Neural progenitor cell (in vitro differentiated cells): ENCODE results near the gene FRYL. TPM values are rescaled to one million over a fixed set of nuclear protein-coding genes. Genes with fewer than 3 reads are reported as not detected.

Experiments
- DNase-seq: peaks from one replicate; pipeline ENCODE4 v3.0.0-alpha.2; 2016; ENCODE audit warnings: low spot score
- H2AFZ ChIP-seq: fragments of 200-600 bp; sonication (generic); replicated peaks from 2 replicates; pipeline ENCODE4 v1.6.1; 2016; ENCODE audit warnings: antibody characterized with exemption
- H3F3A ChIP-seq: fragments of 200-600 bp; sonication (generic); 2 replicates; pipeline ENCODE4 v1.6.1; 2016; ENCODE audit warnings: antibody characterized with exemption, low read depth
- H3K27ac ChIP-seq: fragments of 200-600 bp; sonication (generic); 2 replicates; pipeline ENCODE4 v1.5.1; 2016; ENCODE audit warnings: mild to moderate bottlenecking
- H3K27me3 ChIP-seq: fragments of 200-600 bp; sonication (generic); 2 replicates; pipeline ENCODE4 v1.6.1; 2016; ENCODE audit warnings: mild to moderate bottlenecking, moderate library complexity
- H3K36me3 ChIP-seq: fragments of 200-600 bp; sonication (generic); 2 replicates; pipeline ENCODE4 v1.5.1; 2016
- H3K4me1 ChIP-seq: fragments of 200-600 bp; sonication (generic); 2 replicates; pipeline ENCODE4 v1.6.1; 2016; ENCODE audit warnings: mixed run types
- H3K4me2 ChIP-seq: fragments of 200-600 bp; sonication (generic); 2 replicates; pipeline ENCODE4 v1.6.1; 2016
- H3K4me3 ChIP-seq: fragments of 200-600 bp; sonication (generic); 2 replicates; pipeline ENCODE4 v1.5.1; 2016
- H3K79me2 ChIP-seq: fragments of 200-600 bp; sonication (generic); 2 replicates; pipeline ENCODE4 v1.6.1; 2016; ENCODE audit warnings: low read depth
- H3K9ac ChIP-seq: fragments of 200-600 bp; sonication (generic); 2 replicates; pipeline ENCODE4 v1.6.1; 2016
- H3K9me3 ChIP-seq: fragments of 200-600 bp; sonication (generic); 2 replicates; pipeline ENCODE4 v1.5.1; 2016; ENCODE audit warnings: low read depth
- H4K20me1 ChIP-seq: fragments of 200-600 bp; sonication (generic); 2 replicates; pipeline ENCODE4 v1.6.1; 2016; ENCODE audit warnings: low read depth
- H3K27ac Mint-ChIP-seq: 3 replicates; pipeline ENCODE4 v1.8.0; 2021; ENCODE audit warnings: mixed read lengths
- H3K27me3 Mint-ChIP-seq: 2 replicates; pipeline ENCODE4 v1.8.0; 2022; ENCODE audit warnings: low read depth, mild to moderate bottlenecking, inconsistent platforms, moderate library complexity, mixed read lengths; ENCODE audit not compliant: insufficient read depth
- H3K36me3 Mint-ChIP-seq: 3 replicates; pipeline ENCODE4 v1.8.0; 2021; ENCODE audit warnings: mixed read lengths
- H3K4me1 Mint-ChIP-seq: 3 replicates; pipeline ENCODE4 v1.8.0; 2021; ENCODE audit warnings: mixed read lengths
- H3K4me3 Mint-ChIP-seq: 3 replicates; pipeline ENCODE4 v1.8.0; 2021; ENCODE audit warnings: mild to moderate bottlenecking, moderate library complexity, mixed read lengths
- H3K9me3 Mint-ChIP-seq: 3 replicates; pipeline ENCODE4 v1.8.0; 2020; ENCODE audit warnings: mixed read lengths
- EZH2 ChIP-seq: fragments of 200-600 bp; sonication (generic); IDR thresholded peaks from 2 replicates; pipeline ENCODE4 v1.6.1; 2017; ENCODE audit warnings: antibody characterized with exemption, mild to moderate bottlenecking, moderate library complexity
- EZH2phosphoT487 ChIP-seq: fragments of 200-600 bp; sonication (generic); IDR thresholded peaks from 2 replicates; pipeline ENCODE4 v1.6.1; 2017; ENCODE audit warnings: antibody characterized with exemption
- total RNA-seq: library from RNA; depleted of rRNA; stranded (reverse); fragments of >200 nt; gene quantifications from 2 replicates; pipeline ENCODE4 v1.2.3, GENCODE V29; 2015; ENCODE audit warnings: low replicate concordance
- TF ChIP-seq, protein P1 (sequence below): fragments of 200-600 bp; sonication (generic); IDR thresholded peaks from 2 replicates; pipeline ENCODE4 v1.5.1; 2017; ENCODE audit warnings: antibody characterized with exemption, mild to moderate bottlenecking

FRYL gene
- total RNA-seq, 1 donor from 2014 or later, result 70.5 TPM

DNA sequence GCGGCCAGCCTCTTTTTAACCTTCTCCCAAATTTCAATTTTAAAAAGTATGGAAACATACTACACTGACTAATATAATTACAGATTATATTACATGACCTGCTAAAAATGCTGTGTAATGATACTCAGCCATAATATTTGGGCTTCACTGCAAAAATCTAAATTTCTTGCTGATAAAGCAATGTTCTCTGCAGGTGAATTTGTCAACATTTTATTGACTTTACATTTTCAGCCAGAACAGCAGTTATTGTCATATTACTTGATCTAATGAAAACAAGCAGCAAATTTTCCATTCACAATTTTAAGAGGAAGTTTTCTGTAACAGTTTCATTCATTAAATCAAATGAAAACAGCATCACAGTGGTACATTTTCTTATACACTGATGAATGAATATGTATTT is 91.1 kb downstream of the FRYL start:
- H3K36me3 ChIP-seq, result no peaks in the 10 kb centered on the region
- H3K4me1 Mint-ChIP-seq, result peaks cover 23% of the 10 kb centered on the region
- H3F3A ChIP-seq, result peaks cover 5% of the 10 kb centered on the region
- H3K9me3 ChIP-seq, result no peaks in the 10 kb centered on the region
- no peaks in the 10 kb centered on the region for H3K9me3 Mint-ChIP-seq
- H3K27ac ChIP-seq, result no peak overlapping the region
- H3K9ac ChIP-seq, result no peak overlapping the region
- peaks cover 82% of the 10 kb centered on the region for H3K79me2 ChIP-seq
- H3K4me1 ChIP-seq, result peaks cover 20% of the 10 kb centered on the region
- no peaks in the 10 kb centered on the region for H3K27me3 Mint-ChIP-seq
- H3K27me3 ChIP-seq, result no peaks in the 10 kb centered on the region
- no peak overlapping the region for H2AFZ ChIP-seq
- H3K4me2 ChIP-seq, result no peak overlapping the region
- DNase-seq, result no peak
- no peak overlapping the region for H3K4me3 ChIP-seq
- H3K4me3 Mint-ChIP-seq, result no peak overlapping the region
- peaks cover 2% of the 10 kb centered on the region for H3K36me3 Mint-ChIP-seq
- H3K27ac Mint-ChIP-seq, result no peak overlapping the region
- TF ChIP-seq EZH2 (no peak), EZH2phosphoT487 (no peak)
- TF ChIP-seq, protein P1, sequence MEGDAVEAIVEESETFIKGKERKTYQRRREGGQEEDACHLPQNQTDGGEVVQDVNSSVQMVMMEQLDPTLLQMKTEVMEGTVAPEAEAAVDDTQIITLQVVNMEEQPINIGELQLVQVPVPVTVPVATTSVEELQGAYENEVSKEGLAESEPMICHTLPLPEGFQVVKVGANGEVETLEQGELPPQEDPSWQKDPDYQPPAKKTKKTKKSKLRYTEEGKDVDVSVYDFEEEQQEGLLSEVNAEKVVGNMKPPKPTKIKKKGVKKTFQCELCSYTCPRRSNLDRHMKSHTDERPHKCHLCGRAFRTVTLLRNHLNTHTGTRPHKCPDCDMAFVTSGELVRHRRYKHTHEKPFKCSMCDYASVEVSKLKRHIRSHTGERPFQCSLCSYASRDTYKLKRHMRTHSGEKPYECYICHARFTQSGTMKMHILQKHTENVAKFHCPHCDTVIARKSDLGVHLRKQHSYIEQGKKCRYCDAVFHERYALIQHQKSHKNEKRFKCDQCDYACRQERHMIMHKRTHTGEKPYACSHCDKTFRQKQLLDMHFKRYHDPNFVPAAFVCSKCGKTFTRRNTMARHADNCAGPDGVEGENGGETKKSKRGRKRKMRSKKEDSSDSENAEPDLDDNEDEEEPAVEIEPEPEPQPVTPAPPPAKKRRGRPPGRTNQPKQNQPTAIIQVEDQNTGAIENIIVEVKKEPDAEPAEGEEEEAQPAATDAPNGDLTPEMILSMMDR, result no peak
- peaks cover 58% of the 10 kb centered on the region for H4K20me1 ChIP-seq

DNA sequence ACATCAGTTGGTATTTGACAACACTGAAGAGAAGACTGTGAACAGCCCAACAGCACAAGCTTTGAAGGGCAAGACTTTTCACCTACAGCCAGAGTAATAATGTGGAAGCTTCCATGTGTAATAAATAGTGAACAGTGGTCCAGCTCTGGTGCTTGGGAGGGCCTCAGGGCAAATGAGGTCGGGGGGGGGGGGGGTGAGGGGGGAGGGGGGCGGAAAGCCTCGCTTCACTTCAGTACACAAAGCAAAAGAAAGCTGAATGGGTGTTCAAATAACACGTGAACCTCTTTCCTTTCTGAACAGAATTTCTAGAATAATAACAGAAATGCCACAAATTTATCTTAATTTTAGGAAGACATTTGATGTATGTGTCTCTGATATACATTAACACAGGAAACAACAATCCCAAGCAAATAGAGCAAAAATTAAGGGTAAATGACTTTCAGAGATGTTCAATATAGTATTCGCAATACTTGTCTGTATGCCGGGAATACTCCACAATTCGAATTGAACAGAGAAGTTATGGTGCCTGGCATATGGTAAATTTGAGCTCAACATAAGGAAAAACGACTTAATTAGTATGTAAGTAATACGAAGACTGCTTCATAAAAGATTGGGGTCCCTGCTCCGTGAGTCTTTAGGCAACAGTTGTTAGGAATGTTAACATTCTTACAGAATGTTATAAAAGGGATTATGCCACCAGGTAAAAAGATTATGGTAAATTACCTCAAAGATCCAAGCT is 92.6 kb downstream of the FRYL start:
- Histone ChIP-seq H4K20me1 (peaks cover 43% of the 10 kb centered on the region), H3K9ac (no peak overlapping the region), H2AFZ (no peak overlapping the region), H3K36me3 (no peaks in the 10 kb centered on the region), H3F3A (peaks cover 5% of the 10 kb centered on the region), H3K4me1 (peaks cover 9% of the 10 kb centered on the region), H3K79me2 (peaks cover 74% of the 10 kb centered on the region), H3K4me3 (no peak overlapping the region), H3K27me3 (no peaks in the 10 kb centered on the region), H3K9me3 (no peaks in the 10 kb centered on the region), H3K27ac (no peak overlapping the region), H3K4me2 (peak overlapping the region; percentile 27)
- Mint-ChIP-seq H3K27ac (no peak overlapping the region), H3K36me3 (peaks cover 12% of the 10 kb centered on the region), H3K4me3 (no peak overlapping the region), H3K9me3 (peaks cover 3% of the 10 kb centered on the region), H3K4me1 (peaks cover 18% of the 10 kb centered on the region), H3K27me3 (no peaks in the 10 kb centered on the region)
- no peak for DNase-seq
- TF ChIP-seq EZH2, result no peak
- TF ChIP-seq, protein P1, result no peak
- no peak for TF ChIP-seq EZH2phosphoT487

DNA sequence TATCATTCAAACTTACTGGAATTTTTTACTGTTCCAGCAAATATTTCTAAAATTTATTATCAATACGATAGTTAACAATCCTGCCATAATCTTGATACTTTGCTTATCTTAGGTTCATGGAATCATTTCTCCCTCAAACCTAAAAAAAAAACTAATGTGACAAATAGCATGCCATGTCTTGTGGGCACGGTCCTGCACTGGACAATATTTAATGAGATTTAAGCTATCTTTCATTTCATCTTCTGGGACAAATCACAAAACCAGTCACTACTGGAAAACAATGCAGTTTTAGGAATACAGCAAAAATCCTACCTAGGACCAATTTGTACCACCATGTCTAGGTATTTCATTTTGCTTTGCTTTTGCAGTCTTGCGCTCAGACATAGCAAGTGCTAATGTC is 93.7 kb downstream of the FRYL start:
- Histone ChIP-seq H3K27ac (no peak overlapping the region), H3K27me3 (no peaks in the 10 kb centered on the region), H3K4me2 (no peak overlapping the region), H3K79me2 (peaks cover 73% of the 10 kb centered on the region), H3K4me1 (peaks cover 9% of the 10 kb centered on the region), H3F3A (peaks cover 5% of the 10 kb centered on the region), H3K4me3 (no peak overlapping the region), H4K20me1 (peaks cover 42% of the 10 kb centered on the region), H2AFZ (no peak overlapping the region), H3K9me3 (no peaks in the 10 kb centered on the region), H3K9ac (no peak overlapping the region), H3K36me3 (no peaks in the 10 kb centered on the region)
- no peak overlapping the region for H3K27ac Mint-ChIP-seq
- no peak for DNase-seq
- TF ChIP-seq EZH2 (no peak), EZH2phosphoT487 (no peak)
- TF ChIP-seq, protein P1, result no peak
- peaks cover 18% of the 10 kb centered on the region for H3K4me1 Mint-ChIP-seq
- H3K27me3 Mint-ChIP-seq, result no peaks in the 10 kb centered on the region
- peaks cover 17% of the 10 kb centered on the region for H3K36me3 Mint-ChIP-seq
- peaks cover 3% of the 10 kb centered on the region for H3K9me3 Mint-ChIP-seq
- no peak overlapping the region for H3K4me3 Mint-ChIP-seq
